Motor neuron (in vitro differentiated cells): ENCODE data around the gene PCCA. TPM values are rescaled to one million over a fixed set of nuclear protein-coding genes. Genes with fewer than 3 reads are reported as not detected.

Experiments
- ATAC-seq, 8 experiments: fragments of 200-7000 bp; cut with Tn5 transposase; replicated peaks in 6 of 8; 2 replicates each; pipeline ENCODE4 v1.8.0; 2021; ENCODE audit warnings: mild to moderate bottlenecking in 8 of 8, moderate library complexity in 8 of 8
- H3K27ac ChIP-seq, 2 donors: fragments of 250-450 bp; sonication (Bioruptor Pico); 2 replicates each; pipeline ENCODE4 v1.9.0; 2021; ENCODE audit warnings: antibody characterized with exemption in 2 of 2, mild to moderate bottlenecking in 2 of 2, moderate library complexity in 1 of 2
- H3K4me1 ChIP-seq, 2 donors: fragments of 250-450 bp; sonication (Bioruptor Pico); replicated peaks in 1 of 2; 2 replicates each; pipeline ENCODE4 v1.6.1; 2021; ENCODE audit warnings: antibody characterized with exemption in 2 of 2, mild to moderate bottlenecking in 2 of 2, moderate library complexity in 1 of 2
- H3K4me3 ChIP-seq, 5 donors: fragments of 250-450 bp; sonication (Bioruptor Pico); 2 replicates each; pipeline ENCODE4 v1.9.0; 2021; ENCODE audit warnings: antibody characterized with exemption in 5 of 5, mild to moderate bottlenecking in 5 of 5, moderate library complexity in 4 of 5
- WGBS, 10 experiments: fragments of 450-650 bp; shearing (Covaris generic); methylation state at CpG; one replicate each; pipeline ENCODE4 v1.0.0; 2022; 5-methylcytosine and 5-hydroxymethylcytosine counted together
- in situ Hi-C, 9 experiments: fragments of 400-800 bp; cut with MboI; loops; one replicate each; pipeline ENCODE4 v1.15.0; 2021; ENCODE audit warnings: low sequenced_read_pairs in 9 of 9, low pct_unique_long_range_greater_than_20kb in 2 of 9; ENCODE audit not compliant: unreplicated experiment in 9 of 9
- total RNA-seq, 8 experiments: library from RNA; unstranded; fragments of 300-600 nt; gene quantifications; 2 replicates each; pipeline versions ENCODE4 v1.2.3 to v1.2.4, GENCODE V29; 2022

The PCCA gene
- total RNA-seq, 8 experiments from 2014 or later: 19.1 to 98.3 (median 50.9) TPM

GRCh38 chr13:100297413-100297812 lies 208.5 kb downstream of the PCCA start:
- H3K4me1 ChIP-seq: no peaks in the 10 kb centered on the region
- 76 to 97% (median 85%) methylated on average over 3 to 5 of the region's 5 CpGs; no CpG with 5 or more reads in 1 of the 10 experiments for WGBS, 10 experiments
- ATAC-seq: peak in 1 of 8 experiments; percentile 19
- H3K27ac ChIP-seq: no peak overlapping the region
- in situ Hi-C loops: no loop called here
- no peak overlapping the region for H3K4me3 ChIP-seq

GRCh38 chr13:100298116-100298681 lies 209.3 kb downstream of the PCCA start:
- Histone ChIP-seq H3K4me1 (no peaks in the 10 kb centered on the region), H3K4me3 (no peak overlapping the region), H3K27ac (no peak overlapping the region)
- 67 to 100% (median 96%) methylated on average over 1 to 2 of the region's 2 CpGs; no CpG with 5 or more reads in 2 of the 10 experiments for WGBS, 10 experiments
- in situ Hi-C loops: no loop called here
- no peak for ATAC-seq

GRCh38 chr13:100298691-100299090 lies 209.8 kb downstream of the PCCA start:
- Histone ChIP-seq H3K27ac (no peak overlapping the region), H3K4me1 (no peaks in the 10 kb centered on the region), H3K4me3 (no peak overlapping the region)
- in situ Hi-C loops: no loop called here
- no peak for ATAC-seq
- 100% methylated on average over 1 of the region's 2 CpGs; no CpG with 5 or more reads in 9 of the 10 experiments for WGBS, 10 experiments

- WGBS, 10 experiments: 43 to 100% (median 88%) methylated on average over 2 to 3 of the region's 3 CpGs
- no peak overlapping the region for H3K4me3 ChIP-seq
- H3K4me1 ChIP-seq: peaks cover 0 to 8% of the 10 kb centered on the region in 2 donors
- H3K27ac ChIP-seq: no peak overlapping the region
- ATAC-seq: no peak
- in situ Hi-C loops: no loop called here
Observed at GRCh38 chr13:100300243-100300642, 211.3 kb downstream of the PCCA start.

GRCh38 chr13:100300708-100301107 lies 211.8 kb downstream of the PCCA start:
- Histone ChIP-seq H3K4me3 (no peak overlapping the region), H3K27ac (no peak overlapping the region), H3K4me1 (peaks cover 0 to 8% of the 10 kb centered on the region in 2 donors)
- ATAC-seq: no peak
- 83 to 100% (median 92%) methylated on average over 1 to 4 of the region's 4 CpGs for WGBS, 10 experiments
- in situ Hi-C loops: no loop called here

- Histone ChIP-seq H3K27ac (no peak overlapping the region), H3K4me3 (no peak overlapping the region), H3K4me1 (peaks cover 0 to 8% of the 10 kb centered on the region in 2 donors)
- 38 to 90% (median 74%) methylated on average over 1 to 5 of the region's 5 CpGs; no CpG with 5 or more reads in 1 of the 10 experiments for WGBS, 10 experiments
- in situ Hi-C loops: no loop called here
- peak in 2 of 8 experiments; percentile 29 to 63 for ATAC-seq
Observed at GRCh38 chr13:100301418-100301817, 212.5 kb downstream of the PCCA start.

GRCh38 chr13:100302391-100302790 lies 213.5 kb downstream of the PCCA start:
- Histone ChIP-seq H3K27ac (no peak overlapping the region), H3K4me1 (peaks cover 0 to 8% of the 10 kb centered on the region in 2 donors), H3K4me3 (no peak overlapping the region)
- in situ Hi-C loops: no loop called here
- no peak for ATAC-seq
- 75 to 100% (median 96%) methylated on average over 1 to 2 of the region's 2 CpGs for WGBS, 10 experiments

GRCh38 chr13:100304229-100304628 lies 215.3 kb downstream of the PCCA start:
- 63 to 100% (median 97%) methylated on average over 1 to 2 of the region's 2 CpGs; no CpG with 5 or more reads in 4 of the 10 experiments for WGBS, 10 experiments
- H3K27ac ChIP-seq: no peak overlapping the region
- no peak overlapping the region for H3K4me3 ChIP-seq
- in situ Hi-C loops: no loop called here
- no peak for ATAC-seq
- H3K4me1 ChIP-seq: peaks cover 0 to 8% of the 10 kb centered on the region in 2 donors

GRCh38 chr13:100305398-100305797 lies 216.5 kb downstream of the PCCA start:
- H3K27ac ChIP-seq: no peak overlapping the region
- ATAC-seq: no peak

GRCh38 chr13:100306030-100306429 lies 217.1 kb downstream of the PCCA start:
- in situ Hi-C loops: no loop called here
- Histone ChIP-seq H3K4me3 (no peak overlapping the region), H3K4me1 (peaks cover 0 to 8% of the 10 kb centered on the region in 2 donors), H3K27ac (no peak overlapping the region)
- WGBS, 10 experiments: 40 to 100% (median 79%) methylated on average over 1 to 4 of the region's 4 CpGs; no CpG with 5 or more reads in 2 of the 10 experiments
- ATAC-seq: peak in 1 of 8 experiments; percentile 15

More at GRCh38 chr13:100305398-100305797, 216.5 kb downstream of the PCCA start:
- H3K4me3 ChIP-seq: no peak overlapping the region
- WGBS, 10 experiments: 58 to 100% (median 89%) methylated on average over 1 to 2 of the region's 2 CpGs
- peaks cover 0 to 8% of the 10 kb centered on the region in 2 donors for H3K4me1 ChIP-seq
- in situ Hi-C loops: no loop called here

- no peak overlapping the region for H3K4me3 ChIP-seq
- in situ Hi-C loops: no loop called here
- no peak overlapping the region for H3K27ac ChIP-seq
- 57 to 100% (median 77%) methylated on average over 1 to 5 of the region's 5 CpGs for WGBS, 10 experiments
- H3K4me1 ChIP-seq: peaks cover 0 to 8% of the 10 kb centered on the region in 2 donors
- no peak for ATAC-seq
Observed at GRCh38 chr13:100306434-100306999, 217.6 kb downstream of the PCCA start.

- in situ Hi-C loops: no loop called here
- Histone ChIP-seq H3K4me1 (peaks cover 0 to 3% of the 10 kb centered on the region in 2 donors), H3K4me3 (no peak overlapping the region), H3K27ac (no peak overlapping the region)
- no peak for ATAC-seq
- whole genome bisulfite sequencing, 10 experiments: 92 to 100% (median 100%) methylated on average over 1 to 2 of the region's 2 CpGs; no CpG with 5 or more reads in 3 of the 10 experiments
Observed at GRCh38 chr13:100314132-100314910, 225.4 kb downstream of the PCCA start.

GRCh38 chr13:100315522-100315921 lies 226.6 kb downstream of the PCCA start:
- no peak overlapping the region for H3K27ac ChIP-seq
- ATAC-seq: peak in 2 of 8 experiments; percentile 49 to 52
- in situ Hi-C loops: no loop called here
- WGBS, 10 experiments: 13 to 100% (median 87%) methylated on average over 1 of the region's 1 CpG; no CpG with 5 or more reads in 3 of the 10 experiments
- peaks cover 0 to 3% of the 10 kb centered on the region in 2 donors for H3K4me1 ChIP-seq
- H3K4me3 ChIP-seq: no peak overlapping the region
